Ammon's horn (tissue), 1 donor: Measurements from ENCODE around the gene CACNA1C.

Source experiments
- DNase-seq: peaks from one replicate; pipeline ENCODE4 v3.0.0-alpha.2; 2016; ENCODE audit warnings: low spot score

Gene CACNA1C

GRCh38 chr12:2627076-2627834, 574.5 kb downstream of the CACNA1C start:
- DNase-seq = no peak

GRCh38 chr12:2627835-2628191, 575.0 kb downstream of the CACNA1C start:
- no peak for DNase-seq

GRCh38 chr12:2628401-2628800, 575.6 kb downstream of the CACNA1C start:
- DNase-seq = no peak

- no peak for DNase-seq
Measured at GRCh38 chr12:2629051-2629450, 576.3 kb downstream of the CACNA1C start.

GRCh38 chr12:2631653-2632350, 579.0 kb downstream of the CACNA1C start:
- no peak for DNase-seq

GRCh38 chr12:2633176-2633824, 580.5 kb downstream of the CACNA1C start:
- DNase-seq = no peak

- DNase-seq = no peak
Measured at GRCh38 chr12:2633825-2634200, 581.0 kb downstream of the CACNA1C start.

- DNase-seq = no peak
Measured at GRCh38 chr12:2634471-2634870, 581.7 kb downstream of the CACNA1C start.

- no peak for DNase-seq
Measured at GRCh38 chr12:2636741-2637340, 584.1 kb downstream of the CACNA1C start.

- no peak for DNase-seq
Measured at GRCh38 chr12:2637371-2637770, 584.6 kb downstream of the CACNA1C start.

- no peak for DNase-seq
Measured at GRCh38 chr12:2638273-2639019, 585.7 kb downstream of the CACNA1C start.

- DNase-seq = no peak
Measured at GRCh38 chr12:2639020-2639298, 586.2 kb downstream of the CACNA1C start.

- DNase-seq = no peak
Measured at GRCh38 chr12:2640281-2640680, 587.5 kb downstream of the CACNA1C start.

GRCh38 chr12:2640709-2641108, 587.9 kb downstream of the CACNA1C start:
- DNase-seq = peak; percentile 53

GRCh38 chr12:2641207-2641606, 588.4 kb downstream of the CACNA1C start:
- DNase-seq = no peak

GRCh38 chr12:2641761-2642160, 589.0 kb downstream of the CACNA1C start:
- no peak for DNase-seq

GRCh38 chr12:2642176-2642892, 589.5 kb downstream of the CACNA1C start:
- DNase-seq = no peak

- DNase-seq = no peak
Measured at GRCh38 chr12:2642896-2643425, 590.2 kb downstream of the CACNA1C start.

GRCh38 chr12:2643576-2644135, 590.9 kb downstream of the CACNA1C start:
- DNase-seq = no peak

GRCh38 chr12:2644683-2645405, 592.1 kb downstream of the CACNA1C start:
- peak; percentile 27 for DNase-seq
